HUES6 (cell line): Measurements from ENCODE around the gene SNRPN.
"Not testable (repeated sequence)": the region's sequence is repeated elsewhere in the genome, so short reads cannot be mapped to it uniquely, and the experiment has no call there.

Source experiments
- H3K27ac ChIP-seq: 2 replicates; pipeline ENCODE4 v1.7.0; 2013; ENCODE audit warnings: low read depth, mild to moderate bottlenecking, low read length, inconsistent platforms
- H3K27me3 ChIP-seq: 2 replicates; pipeline ENCODE4 v1.6.1; 2013; ENCODE audit warnings: low read length; ENCODE audit not compliant: control insufficient read depth, insufficient read depth
- H3K36me3 ChIP-seq: 2 replicates; pipeline ENCODE4 v1.6.1; 2013; ENCODE audit warnings: low read length; ENCODE audit not compliant: control insufficient read depth, insufficient read depth
- H3K4me1 ChIP-seq: 2 replicates; pipeline ENCODE4 v1.6.1; 2013; ENCODE audit warnings: low read length; ENCODE audit not compliant: control insufficient read depth, insufficient read depth
- H3K4me3 ChIP-seq: 2 replicates; pipeline ENCODE4 v1.5.1; 2013; ENCODE audit warnings: low read depth, low read length
- H3K9ac ChIP-seq: one replicate; pipeline ENCODE4 v1.6.1; 2013; ENCODE audit warnings: mild to moderate bottlenecking, low read length
- H3K9me3 ChIP-seq: 2 replicates; pipeline ENCODE4 v1.6.1; 2013; ENCODE audit warnings: low read depth, low read length; ENCODE audit not compliant: control insufficient read depth, insufficient read depth

The SNRPN gene

GRCh38 chr15:24954783-24955530, at the start of gene SNRPN, which contains the start of gene SNURF:
Gene SNRPN, plus strand, starts transcription at chr15:24954987. Its CDS starts 19,467 bp downstream, at chr15:24974454.
Gene SNURF, plus strand, starts transcription at chr15:24954987. Its CDS starts 62 bp downstream, at chr15:24955049.
- Histone ChIP-seq H3K4me3 (peak within 1 kb of the TSS; percentile 82), H3K9ac (peak within 1 kb of the TSS; percentile 99), H3K4me1 (peaks cover 22% of the 10 kb centered on the region), H3K27ac (peak within 1 kb of the TSS; percentile 89), H3K27me3 (no peaks in the 10 kb centered on the region), H3K36me3 (peaks cover 23% of the 10 kb centered on the region), H3K9me3 (peaks cover 10% of the 10 kb centered on the region; the same call in 1 of the 2 replicates)

- H3K9me3 ChIP-seq = peaks cover 41% of the 10 kb centered on the region
- H3K4me3 ChIP-seq = no peak overlapping the region
- no peak overlapping the region for H3K9ac ChIP-seq
- peaks cover 14% of the 10 kb centered on the region for H3K4me1 ChIP-seq
- no peaks in the 10 kb centered on the region for H3K27me3 ChIP-seq
- H3K27ac ChIP-seq = no peak overlapping the region
- H3K36me3 ChIP-seq = 0 out of 2 replicates have a peak, but pooled peaks cover 2% of the 10 kb centered on the region
Observed at GRCh38 chr15:24916305-24917009, 38.3 kb upstream of the SNRPN start.

DNA sequence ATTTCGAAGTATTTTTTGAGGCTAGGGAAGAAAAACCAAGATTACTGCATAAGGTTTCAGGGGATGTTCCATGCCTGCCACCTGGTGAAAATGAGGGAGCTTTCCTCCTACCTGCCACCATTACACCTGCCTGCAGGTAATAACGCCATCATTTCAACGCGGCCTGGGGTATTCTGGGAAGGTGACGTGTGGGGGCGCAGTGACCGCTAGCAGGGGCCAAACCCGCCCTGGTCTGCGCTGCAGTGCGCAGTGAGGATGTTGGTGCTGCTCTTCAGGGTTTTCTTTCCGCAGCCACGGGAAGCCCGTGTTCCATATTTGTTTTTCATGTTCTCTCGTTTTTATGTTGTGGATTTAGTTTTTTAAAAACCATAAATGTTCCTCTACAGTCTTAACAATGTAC, 37.4 kb upstream of the SNRPN start:
- H3K27ac ChIP-seq = no peak overlapping the region
- H3K4me1 ChIP-seq = peaks cover 14% of the 10 kb centered on the region
- no peaks in the 10 kb centered on the region for H3K27me3 ChIP-seq
- H3K36me3 ChIP-seq = 0 out of 2 replicates have a peak, but pooled peaks cover 4% of the 10 kb centered on the region
- H3K4me3 ChIP-seq = no peak overlapping the region
- H3K9me3 ChIP-seq = peaks cover 34% of the 10 kb centered on the region
- no peak overlapping the region for H3K9ac ChIP-seq

- H3K9ac ChIP-seq = no peak overlapping the region
- H3K4me3 ChIP-seq = no peak overlapping the region
- H3K27me3 ChIP-seq = no peaks in the 10 kb centered on the region
- no peak overlapping the region for H3K27ac ChIP-seq
- 0 out of 2 replicates have a peak, but pooled peaks cover 4% of the 10 kb centered on the region for H3K36me3 ChIP-seq
- peaks cover 28% of the 10 kb centered on the region for H3K9me3 ChIP-seq
- H3K4me1 ChIP-seq = peaks cover 17% of the 10 kb centered on the region
Observed at GRCh38 chr15:24919446-24919845, 35.3 kb upstream of the SNRPN start.

- not testable (repeated sequence) for H3K36me3 ChIP-seq, H3K27me3 ChIP-seq, H3K4me3 ChIP-seq, H3K9ac ChIP-seq, H3K27ac ChIP-seq
- Histone ChIP-seq H3K9me3 (peaks cover 16% of the 10 kb centered on the region; the same call in 1 of the 2 replicates), H3K4me1 (peaks cover 17% of the 10 kb centered on the region)
Observed at GRCh38 chr15:24922781-24923180, 32.0 kb upstream of the SNRPN start.

- H3K27ac ChIP-seq = no peak overlapping the region
- H3K9me3 ChIP-seq = peaks cover 16% of the 10 kb centered on the region; the same call in 1 of the 2 replicates
- H3K27me3 ChIP-seq = no peaks in the 10 kb centered on the region
- no peak overlapping the region for H3K9ac ChIP-seq
- peaks cover 17% of the 10 kb centered on the region for H3K4me1 ChIP-seq
- no peak overlapping the region for H3K4me3 ChIP-seq
- H3K36me3 ChIP-seq = 0 out of 2 replicates have a peak, but pooled peaks cover 4% of the 10 kb centered on the region
Observed at GRCh38 chr15:24924153-24924552, 30.6 kb upstream of the SNRPN start.

- H3K36me3 ChIP-seq = 0 out of 2 replicates have a peak, but pooled peaks cover 4% of the 10 kb centered on the region
- H3K4me1 ChIP-seq = peaks cover 17% of the 10 kb centered on the region
- H3K4me3 ChIP-seq = no peak overlapping the region
- peaks cover 16% of the 10 kb centered on the region; the same call in 1 of the 2 replicates for H3K9me3 ChIP-seq
- no peaks in the 10 kb centered on the region for H3K27me3 ChIP-seq
- H3K27ac ChIP-seq = no peak overlapping the region
- H3K9ac ChIP-seq = no peak overlapping the region
Observed at GRCh38 chr15:24924621-24925020, 30.2 kb upstream of the SNRPN start.

- H3K4me1 ChIP-seq, H3K4me3 ChIP-seq, H3K27ac ChIP-seq, H3K27me3 ChIP-seq, H3K9ac ChIP-seq, H3K36me3 ChIP-seq: not testable (repeated sequence)
- H3K9me3 ChIP-seq = peaks cover 16% of the 10 kb centered on the region; the same call in 1 of the 2 replicates
Observed at GRCh38 chr15:24931874-24932732, 22.7 kb upstream of the SNRPN start.

DNA sequence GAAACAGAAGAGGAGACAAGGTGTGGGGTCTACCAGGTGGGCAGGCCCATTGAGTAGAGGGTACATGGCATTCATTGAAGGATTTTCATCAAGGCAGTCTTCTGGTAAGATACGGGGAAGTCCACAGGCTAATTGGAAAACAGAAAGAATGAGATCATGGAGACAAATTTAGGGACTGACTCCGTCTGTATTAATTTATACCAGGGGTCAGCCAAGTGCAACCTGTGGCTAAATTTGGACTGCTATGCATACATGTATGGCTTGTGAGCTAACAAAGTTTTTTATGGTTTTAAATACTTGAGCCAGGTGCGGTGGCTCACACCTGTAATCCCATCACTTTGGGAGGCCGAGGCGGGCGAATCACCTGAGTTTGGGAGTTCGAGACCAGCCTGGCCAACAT, 21.1 kb upstream of the SNRPN start:
- Histone ChIP-seq H3K4me3 (no peak overlapping the region), H3K4me1 (no peaks in the 10 kb centered on the region), H3K27me3 (no peaks in the 10 kb centered on the region), H3K9me3 (peaks cover 20% of the 10 kb centered on the region; the same call in 1 of the 2 replicates), H3K36me3 (no peaks in the 10 kb centered on the region), H3K9ac (no peak overlapping the region), H3K27ac (no peak overlapping the region)

DNA sequence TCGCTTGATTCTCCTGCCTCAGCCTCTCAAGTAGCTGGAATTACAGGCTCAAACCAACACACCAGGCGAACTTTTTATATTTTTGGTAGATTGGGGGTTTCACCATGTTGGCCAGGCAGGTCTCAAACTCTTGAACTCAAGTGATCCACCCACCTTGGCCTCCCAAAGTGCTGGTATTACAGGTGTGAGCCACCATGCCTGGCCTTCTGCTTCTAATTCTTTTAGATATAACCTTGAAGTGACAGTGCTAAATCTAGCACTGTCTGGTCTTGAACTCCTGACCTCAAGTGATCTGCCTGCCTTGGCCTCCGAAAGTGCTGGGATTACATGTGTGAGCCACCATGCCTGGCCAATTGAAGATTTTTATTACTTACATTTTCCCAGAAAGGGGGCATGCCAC, 16.6 kb upstream of the SNRPN start:
- H3K27me3 ChIP-seq, H3K9ac ChIP-seq, H3K36me3 ChIP-seq, H3K27ac ChIP-seq, H3K4me1 ChIP-seq, H3K4me3 ChIP-seq: not testable (repeated sequence)
- H3K9me3 ChIP-seq = peaks cover 25% of the 10 kb centered on the region; the same call in 1 of the 2 replicates
